H1 (cell line): ENCODE data around the gene RAB41.

Experiments
- BRCA1 ChIP-seq: IDR thresholded peaks from 2 replicates; pipeline ENCODE4 v1.6.1; 2012; ENCODE audit warnings: low read depth, low read length, improper control_type of control experiment
- CEBPB ChIP-seq: IDR thresholded peaks from 2 replicates; pipeline ENCODE4 v1.6.1; 2012; ENCODE audit warnings: low read depth, low read length
- CHD1 ChIP-seq: IDR thresholded peaks from 2 replicates; pipeline ENCODE4 v1.6.1; 2012; ENCODE audit warnings: low read depth, low read length, improper control_type of control experiment
- CHD2 ChIP-seq: IDR thresholded peaks from 2 replicates; pipeline ENCODE4 v1.6.1; 2012; ENCODE audit warnings: low read length, improper control_type of control experiment
- EP300 ChIP-seq, 2 experiments: IDR thresholded peaks; 1 replicate in 1 of 2; 2 replicates in 1 of 2; pipeline ENCODE4 v1.6.1; 2011 to 2012; ENCODE audit warnings: low read depth in 2 of 2, low read length in 2 of 2, mild to moderate bottlenecking in 2 of 2, borderline replicate concordance in 1 of 2, inconsistent platforms in 1 of 2, moderate library complexity in 1 of 2
- EZH2 ChIP-seq: fragments of 200-600 bp; sonication (generic); IDR thresholded peaks from 2 replicates; pipeline ENCODE4 v1.7.1; 2012; ENCODE audit warnings: low read depth, mild to moderate bottlenecking, moderate library complexity, low read length, inconsistent platforms; ENCODE audit not compliant: severe bottlenecking
- HDAC6 ChIP-seq: IDR thresholded peaks from one replicate; pipeline ENCODE4 v1.7.1; 2012; ENCODE audit warnings: low read depth, mild to moderate bottlenecking, inconsistent platforms, low read length, moderate library complexity
- JUND ChIP-seq: IDR thresholded peaks from 2 replicates; pipeline ENCODE4 v1.6.1; 2011; ENCODE audit warnings: mild to moderate bottlenecking, improper control_type of control experiment, low read length
- KDM1A ChIP-seq: fragments of 200-600, 300-600 bp; sonication (generic); IDR thresholded peaks from 2 replicates; pipeline ENCODE4 v1.7.1; 2016; ENCODE audit warnings: mild to moderate bottlenecking, low read length, borderline replicate concordance
- POLR2A ChIP-seq, 2 experiments: IDR thresholded peaks; 1 replicate in 1 of 2; 2 replicates in 1 of 2; pipeline ENCODE4 v1.6.1; 2011; ENCODE audit warnings: low read depth in 2 of 2, low read length in 2 of 2, mild to moderate bottlenecking in 2 of 2; ENCODE audit errors: control extremely low read depth in 1 of 2
- POLR2AphosphoS5 ChIP-seq: IDR thresholded peaks from 2 replicates; pipeline ENCODE4 v1.6.1; 2011; ENCODE audit warnings: low read depth, low read length
- SP2 ChIP-seq: IDR thresholded peaks from 2 replicates; pipeline ENCODE4 v1.6.1; 2012; ENCODE audit warnings: mild to moderate bottlenecking, low read length, inconsistent platforms
- ZNF274 ChIP-seq: IDR thresholded peaks from 2 replicates; pipeline ENCODE4 v1.7.0; 2012; ENCODE audit warnings: low read length, borderline replicate concordance; ENCODE audit errors: extremely low read depth
- TF ChIP-seq, protein P1 (sequence below), 3 experiments: IDR thresholded peaks; 1 replicate in 2 of 3; 2 replicates in 1 of 3; pipeline versions ENCODE4 v1.5.1 to v1.6.1; 2011; ENCODE audit warnings: low read length in 3 of 3, mild to moderate bottlenecking in 3 of 3, inconsistent platforms in 2 of 3, low read depth in 1 of 3, moderate library complexity in 1 of 3; ENCODE audit not compliant: insufficient read depth in 1 of 3; ENCODE audit errors: control extremely low read depth in 1 of 3

- TF ChIP-seq CEBPB (no peak), KDM1A (no peak), POLR2AphosphoS5 (no peak), HDAC6 (no peak), EP300 (IDR thresholded peaks at IDR 0.05; ENCODE audit: borderline replicate concordance in 1 of 2, low read depth in 2 of 2, low read length in 2 of 2) (no peak), ZNF274 (no peak), CHD1 (no peak), EZH2 (no peak), JUND (no peak), POLR2A (IDR thresholded peaks at IDR 0.05; ENCODE audit: control extremely low read depth in 1 of 2, low read depth in 2 of 2, low read length in 2 of 2) (no peak), CHD2 (no peak), BRCA1 (no peak), SP2 (no peak)
- TF ChIP-seq, protein P1, sequence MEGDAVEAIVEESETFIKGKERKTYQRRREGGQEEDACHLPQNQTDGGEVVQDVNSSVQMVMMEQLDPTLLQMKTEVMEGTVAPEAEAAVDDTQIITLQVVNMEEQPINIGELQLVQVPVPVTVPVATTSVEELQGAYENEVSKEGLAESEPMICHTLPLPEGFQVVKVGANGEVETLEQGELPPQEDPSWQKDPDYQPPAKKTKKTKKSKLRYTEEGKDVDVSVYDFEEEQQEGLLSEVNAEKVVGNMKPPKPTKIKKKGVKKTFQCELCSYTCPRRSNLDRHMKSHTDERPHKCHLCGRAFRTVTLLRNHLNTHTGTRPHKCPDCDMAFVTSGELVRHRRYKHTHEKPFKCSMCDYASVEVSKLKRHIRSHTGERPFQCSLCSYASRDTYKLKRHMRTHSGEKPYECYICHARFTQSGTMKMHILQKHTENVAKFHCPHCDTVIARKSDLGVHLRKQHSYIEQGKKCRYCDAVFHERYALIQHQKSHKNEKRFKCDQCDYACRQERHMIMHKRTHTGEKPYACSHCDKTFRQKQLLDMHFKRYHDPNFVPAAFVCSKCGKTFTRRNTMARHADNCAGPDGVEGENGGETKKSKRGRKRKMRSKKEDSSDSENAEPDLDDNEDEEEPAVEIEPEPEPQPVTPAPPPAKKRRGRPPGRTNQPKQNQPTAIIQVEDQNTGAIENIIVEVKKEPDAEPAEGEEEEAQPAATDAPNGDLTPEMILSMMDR (IDR thresholded peaks at IDR 0.05; ENCODE audit: control extremely low read depth in 1 of 3, insufficient read depth in 1 of 3, low read depth in 1 of 3, low read length in 3 of 3): no peak
Observed at GRCh38 chrX:70254909-70255308, 27.1 kb upstream of the RAB41 start.
